Mesothelial cell of epicardium (in vitro differentiated cells): ENCODE measurements around the gene APCS. TPM values are rescaled to one million over a fixed set of nuclear protein-coding genes. Genes with fewer than 3 reads are reported as not detected.

ENCODE experiments used
- DNase-seq, 2 experiments: peaks; one replicate each; pipeline ENCODE4 v3.0.0; 2021; ENCODE audit warnings: low spot score in 2 of 2; ENCODE audit not compliant: unreplicated experiment in 2 of 2
- H3K27ac Mint-ChIP-seq: 2 replicates; pipeline ENCODE4 v1.8.0; 2021; ENCODE audit warnings: mixed read lengths
- H3K27me3 Mint-ChIP-seq: 2 replicates; pipeline ENCODE4 v1.8.0; 2021; ENCODE audit warnings: low read depth, mixed read lengths
- H3K36me3 Mint-ChIP-seq: 2 replicates; pipeline ENCODE4 v1.8.0; 2021; ENCODE audit warnings: mixed read lengths
- H3K4me1 Mint-ChIP-seq: 2 replicates; pipeline ENCODE4 v1.8.0; 2021; ENCODE audit warnings: mixed read lengths
- H3K4me3 Mint-ChIP-seq: 2 replicates; pipeline ENCODE4 v1.8.0; 2021; ENCODE audit warnings: mild to moderate bottlenecking, moderate library complexity, mixed read lengths
- H3K9me3 Mint-ChIP-seq: 2 replicates; pipeline ENCODE4 v1.8.0; 2021; ENCODE audit warnings: mixed read lengths
- total RNA-seq: library from RNA; stranded (reverse); gene quantifications from 3 replicates; pipeline ENCODE4 v1.2.1, GENCODE V29; 2021
- TF ChIP-seq, protein P1 (sequence below): fragments of 200-600 bp; sonication (generic); IDR thresholded peaks from one replicate; pipeline ENCODE4 v1.5.0; 2021; ENCODE audit warnings: antibody characterized with exemption; ENCODE audit not compliant: unreplicated experiment

The APCS gene
- total RNA-seq, 1 donor from 2014 or later: not detected

DNA sequence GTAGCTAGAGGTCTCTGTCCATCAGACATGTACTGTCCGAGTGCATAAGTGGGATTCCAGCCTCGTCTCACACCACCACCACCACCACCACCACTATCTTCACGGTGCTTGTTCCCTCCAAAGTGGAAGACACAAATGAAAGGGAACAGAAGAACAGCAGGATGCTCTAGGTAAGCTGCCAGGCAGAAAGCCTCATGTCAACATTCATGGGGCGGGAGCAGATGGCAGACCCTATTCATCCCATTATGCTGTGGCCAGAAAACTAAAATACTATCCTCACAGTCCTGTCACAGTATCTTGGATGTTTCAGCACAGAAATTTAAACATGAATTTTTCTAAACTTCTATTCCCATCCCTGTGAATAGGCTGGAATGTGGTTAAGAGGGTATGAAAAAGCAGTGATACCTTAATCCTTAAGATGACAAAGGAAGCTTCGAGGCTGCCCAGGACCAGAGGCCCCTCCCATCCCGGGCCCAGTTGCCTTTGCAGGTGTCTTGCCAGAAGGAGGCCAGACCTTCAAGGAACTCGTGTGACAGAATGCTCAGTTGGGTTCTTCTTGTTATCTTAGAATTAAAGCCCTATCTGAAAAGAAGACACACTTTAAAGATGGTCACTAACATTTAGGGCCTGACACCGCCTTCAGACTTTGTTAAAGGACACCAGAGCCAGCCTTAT, 24.7 kb downstream of the APCS start:
- Mint-ChIP-seq H3K36me3 (no peaks in the 10 kb centered on the region), H3K27me3 (no peaks in the 10 kb centered on the region), H3K27ac (no peak overlapping the region), H3K4me3 (no peak overlapping the region), H3K9me3 (peaks cover 61% of the 10 kb centered on the region), H3K4me1 (no peaks in the 10 kb centered on the region)
- no peak for DNase-seq
- TF ChIP-seq, protein P1, sequence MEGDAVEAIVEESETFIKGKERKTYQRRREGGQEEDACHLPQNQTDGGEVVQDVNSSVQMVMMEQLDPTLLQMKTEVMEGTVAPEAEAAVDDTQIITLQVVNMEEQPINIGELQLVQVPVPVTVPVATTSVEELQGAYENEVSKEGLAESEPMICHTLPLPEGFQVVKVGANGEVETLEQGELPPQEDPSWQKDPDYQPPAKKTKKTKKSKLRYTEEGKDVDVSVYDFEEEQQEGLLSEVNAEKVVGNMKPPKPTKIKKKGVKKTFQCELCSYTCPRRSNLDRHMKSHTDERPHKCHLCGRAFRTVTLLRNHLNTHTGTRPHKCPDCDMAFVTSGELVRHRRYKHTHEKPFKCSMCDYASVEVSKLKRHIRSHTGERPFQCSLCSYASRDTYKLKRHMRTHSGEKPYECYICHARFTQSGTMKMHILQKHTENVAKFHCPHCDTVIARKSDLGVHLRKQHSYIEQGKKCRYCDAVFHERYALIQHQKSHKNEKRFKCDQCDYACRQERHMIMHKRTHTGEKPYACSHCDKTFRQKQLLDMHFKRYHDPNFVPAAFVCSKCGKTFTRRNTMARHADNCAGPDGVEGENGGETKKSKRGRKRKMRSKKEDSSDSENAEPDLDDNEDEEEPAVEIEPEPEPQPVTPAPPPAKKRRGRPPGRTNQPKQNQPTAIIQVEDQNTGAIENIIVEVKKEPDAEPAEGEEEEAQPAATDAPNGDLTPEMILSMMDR: no peak

DNA sequence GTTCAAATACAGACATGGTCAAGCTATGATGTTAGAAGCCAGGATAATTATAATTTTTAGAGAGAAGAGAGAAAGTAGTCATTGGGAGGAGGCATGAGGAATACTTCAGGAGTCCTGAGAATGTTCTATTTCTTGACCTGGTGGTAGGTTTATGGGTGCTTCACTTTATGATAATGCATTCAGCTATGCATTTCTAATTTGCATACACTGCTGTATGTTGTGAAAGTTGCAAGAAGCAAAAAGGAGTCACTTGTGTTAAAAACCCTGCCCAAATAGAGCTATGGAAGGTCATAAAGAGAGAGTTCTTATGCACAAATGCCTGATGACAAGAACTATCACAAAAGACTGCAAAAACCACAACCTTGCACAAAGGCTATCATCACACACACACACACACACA, 45.3 kb downstream of the APCS start:
- no peaks in the 10 kb centered on the region for H3K36me3 Mint-ChIP-seq

More for the DNA sequence above, 45.3 kb downstream of the APCS start:
- DNase-seq: no peak
- TF ChIP-seq, protein P1: no peak
- no peaks in the 10 kb centered on the region for H3K4me1 Mint-ChIP-seq
- H3K27ac Mint-ChIP-seq: no peak overlapping the region
- no peaks in the 10 kb centered on the region for H3K27me3 Mint-ChIP-seq
- H3K4me3 Mint-ChIP-seq: no peak overlapping the region
- peaks cover 58% of the 10 kb centered on the region for H3K9me3 Mint-ChIP-seq

Other genes starting within 250 kb of the APCS start
- not detected in 3 replicates for gene OR10J4, start 155.6 kb upstream of the APCS start, total RNA-seq
- not detected in 3 replicates for gene OR10J1, start 148.1 kb upstream of the APCS start, total RNA-seq
- gene OR10J5, start 51.8 kb upstream of the APCS start, total RNA-seq: not detected in 3 replicates
- not detected in 3 replicates for gene CRP, start 126.8 kb downstream of the APCS start, total RNA-seq
- 40.1 to 42.1 TPM (median 41.3 TPM) in 3 replicates for gene DUSP23, start 193.1 kb downstream of the APCS start, total RNA-seq
- gene FCRL6, start 214.5 kb downstream of the APCS start, total RNA-seq: 0.60 to 0.62 TPM (median 0.61 TPM) in 3 replicates
- not detected in 3 replicates for gene SLAMF8, start 239.0 kb downstream of the APCS start, total RNA-seq